ENCODE data around the gene DMRTC2. TPM values are rescaled to one million over a fixed set of nuclear protein-coding genes. Genes with fewer than 3 reads are reported as not detected.

Gene DMRTC2
- total and polyA plus RNA-seq, 2 of the 8 experiments (the other 6 are each of a cell fraction or from before 2014, with no cell fraction given) = not detected

DNA sequence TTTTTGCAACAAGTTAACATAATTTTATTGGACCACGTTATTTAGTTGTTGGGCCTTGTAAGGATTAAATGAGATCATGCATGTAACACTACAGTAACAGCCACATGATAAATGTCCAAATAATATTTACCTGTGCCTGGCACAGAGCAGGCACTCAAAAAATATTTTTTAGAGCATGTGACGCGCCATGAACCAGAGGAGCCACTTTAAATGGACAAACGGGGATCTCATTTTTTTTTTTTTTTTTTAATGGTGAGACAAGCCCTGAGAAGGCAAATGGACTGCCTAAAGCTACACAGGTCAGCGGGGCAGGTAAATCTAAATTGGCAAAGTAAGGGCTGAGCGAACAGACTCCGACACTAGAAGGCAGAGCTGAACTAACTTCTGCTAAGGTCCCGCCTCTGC is 14.4 kb downstream of the DMRTC2 start:
- H3K79me2 ChIP-seq (ENCODE audit: control insufficient read depth in 1 of 2, insufficient read depth in 2 of 2, low read length in 2 of 2) = peaks cover 22 to 41% of the 10 kb centered on the region in 2 experiments
- no peak overlapping the region for H3K56ac ChIP-seq (replicated peaks; ENCODE audit: insufficient read length, low read depth, low read length)
- no peak for DNase-seq (ENCODE audit: low read depth in 1 of 2, low spot score in 2 of 2)
- no peak overlapping the region for H2AFZ ChIP-seq (ENCODE audit: low read length)
- peak in 1 of 2 experiments; percentile 25; a peak in 3 of 4 replicates for TF ChIP-seq RAD21 (IDR thresholded peaks at IDR 0.05 in 1 of 2, conservative IDR thresholded peaks at IDR 0.05 in 1 of 2; ENCODE audit: low read depth in 2 of 2, low read length in 2 of 2)
- no peak for TF ChIP-seq CBX5 (IDR thresholded peaks at IDR 0.05; ENCODE audit: low read depth, low read length)
- peak; percentile 60; the same call in 1 of the 2 replicates for TF ChIP-seq TAF1 (IDR thresholded peaks at IDR 0.05; ENCODE audit: low read depth, low read length)
- TF ChIP-seq POLR2A (IDR thresholded peaks at IDR 0.05; ENCODE audit: control extremely low read depth in 1 of 2, low read depth in 2 of 2, low read length in 2 of 2) = peak in 1 of 2 experiments; percentile 24; a peak in 2 of 3 replicates
- CTCF ChIA-PET (ENCODE audit: partially characterized antibody) = interaction anchor here (1.0 to 2.7 kb wide), 7 partner anchors 9 to 106 kb away, joined by 3 to 12 read pairs (median 5); partner anchors contain the start of gene RABAC1
- H3K23me2 ChIP-seq (ENCODE audit: low read depth, low read length) = peaks cover 6% of the 10 kb centered on the region
- POLR2A ChIA-PET (ENCODE audit: partially characterized antibody) = interaction anchor here (0.7 to 7.9 kb wide), 18 partner anchors 9 to 1199 kb away, joined by 3 to 200 read pairs (median 6); partner anchors contain the start of genes ARHGEF1, CD79A and DMAC2
- WGBS, 2 experiments (ENCODE audit: extremely low coverage in 1 of 2, insufficient coverage in 1 of 2, insufficient read length in 1 of 2, insufficient replicate concordance in 2 of 2, low coverage in 1 of 2, low lambda C conversion rate in 2 of 2, missing lambda C conversion rate in 1 of 2) = 8% methylated on average over 8 of the region's 8 CpGs; no CpG with 5 or more reads in 1 of the 2 experiments
- H2BK12ac ChIP-seq (ENCODE audit: low read depth, low read length) = no peak overlapping the region
- no peak overlapping the region for H2AK5ac ChIP-seq (ENCODE audit: low read depth, low read length)
- H3K4ac ChIP-seq (replicated peaks; ENCODE audit: insufficient read length, low read depth, low read length) = no peak overlapping the region
- H4K91ac ChIP-seq (replicated peaks; ENCODE audit: insufficient read length, low read length) = no peak overlapping the region
- H2BK5ac ChIP-seq (ENCODE audit: low read depth, low read length) = no peak overlapping the region; the same call in 1 of the 2 replicates
- peak overlapping the region in 1 of 4 experiments; percentile 2; a peak in 1 of 7 replicates for H3K9ac ChIP-seq (replicated peaks in 1 of 4; ENCODE audit: extremely low read depth in 1 of 4, low read depth in 3 of 4, low read length in 3 of 4)
- peak; percentile 90 for FAIRE-seq
- H4K8ac ChIP-seq (ENCODE audit: extremely low read depth, insufficient read depth, low read length) = no peak overlapping the region
- no peak overlapping the region; the same call in 1 of the 2 replicates for H3K27ac ChIP-seq (ENCODE audit: low read depth, low read length)
- no peak overlapping the region for H4K5ac ChIP-seq (ENCODE audit: insufficient read length, low read depth, low read length)
- H3K14ac ChIP-seq (ENCODE audit: insufficient read length) = no peak overlapping the region
- H2BK120ac ChIP-seq (replicated peaks; ENCODE audit: low read depth, low read length) = no peak overlapping the region
- peak overlapping the region; percentile 36 to 92; a peak in 3 of 4 replicates for H3K4me2 ChIP-seq (ENCODE audit: insufficient read depth in 1 of 2, low read depth in 2 of 2, low read length in 2 of 2)
- peaks cover 31 to 38% (median 34%) of the 10 kb centered on the region in 4 experiments for H3K36me3 ChIP-seq (ENCODE audit: control insufficient read depth in 2 of 4, insufficient read depth in 4 of 4, low read length in 3 of 4)
- H3K9me3 ChIP-seq (ENCODE audit: insufficient read depth in 2 of 2, low read depth in 1 of 2, low read length in 1 of 2) = no peaks in the 10 kb centered on the region
- no peaks in the 10 kb centered on the region for H3K27me3 ChIP-seq (replicated peaks in 1 of 4; ENCODE audit: control insufficient read depth in 3 of 4, extremely low read depth in 1 of 4, insufficient read depth in 3 of 4, low read length in 3 of 4)
- H3K79me1 ChIP-seq (ENCODE audit: low read depth, low read length) = peaks cover 13% of the 10 kb centered on the region
- peaks cover 11 to 16% of the 10 kb centered on the region in 2 experiments for H4K20me1 ChIP-seq (replicated peaks in 1 of 2; ENCODE audit: control insufficient read depth in 1 of 2, insufficient read depth in 2 of 2, low read length in 2 of 2)
- H2BK20ac ChIP-seq (ENCODE audit: low read length) = no peak overlapping the region
- no peak overlapping the region for H3K23ac ChIP-seq (ENCODE audit: insufficient read length)
- no peak overlapping the region for H3K18ac ChIP-seq (ENCODE audit: extremely low read depth, low read length)
- peaks cover 3 to 22% (median 12%) of the 10 kb centered on the region in 4 experiments for H3K4me1 ChIP-seq (replicated peaks in 1 of 4; ENCODE audit: control insufficient read depth in 3 of 4, insufficient read depth in 4 of 4, low read length in 3 of 4)
- peak overlapping the region in 3 of 4 experiments; percentile 3 to 99 (median 48); a peak in 5 of 8 replicates for H3K4me3 ChIP-seq (ENCODE audit: extremely low read depth in 1 of 4, insufficient read depth in 2 of 4, low read depth in 3 of 4, low read length in 4 of 4)
- no peak overlapping the region for H2BK15ac ChIP-seq (ENCODE audit: low read length)
